ENCODE data around the gene ITGBL1.

DNA sequence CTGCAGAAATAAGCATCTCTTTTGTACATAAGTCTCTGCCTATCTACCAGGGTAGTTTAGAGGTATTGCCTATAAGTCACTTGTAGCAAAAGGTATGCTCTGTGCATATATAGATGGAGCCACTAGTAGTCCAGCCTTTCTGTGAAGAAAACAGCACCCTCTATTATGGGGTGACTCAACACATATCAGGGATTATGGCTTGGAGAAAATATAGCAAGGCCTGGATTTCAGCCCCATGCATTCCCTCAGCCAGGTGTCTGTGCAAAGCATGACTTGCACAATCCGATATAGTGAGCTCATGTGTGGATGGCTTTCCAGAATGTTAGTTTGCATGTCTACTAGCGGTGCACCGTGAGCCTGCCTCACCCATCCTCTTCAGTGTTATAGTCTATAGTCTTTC, 22.7 kb upstream of the ITGBL1 start:
- TF ChIP-seq EZH2 (IDR thresholded peaks at IDR 0.05; ENCODE audit: low read depth, low read length, severe bottlenecking) (no peak), CEBPB (IDR thresholded peaks at IDR 0.05; ENCODE audit: low read depth, low read length) (no peak), POLR2AphosphoS5 (IDR thresholded peaks at IDR 0.05; ENCODE audit: low read depth, low read length) (no peak), SIRT6 (IDR thresholded peaks at IDR 0.05; ENCODE audit: low read length) (no peak), TAF1 (IDR thresholded peaks at IDR 0.05; ENCODE audit: low read depth, low read length) (no peak), JUN (IDR thresholded peaks at IDR 0.05; ENCODE audit: low read depth, low read length) (no peak), SIN3A (conservative IDR thresholded peaks at IDR 0.05 in 1 of 2, IDR thresholded peaks at IDR 0.05 in 1 of 2; ENCODE audit: low read depth in 1 of 2, low read length in 2 of 2) (no peak), CBX5 (IDR thresholded peaks at IDR 0.05; ENCODE audit: low read depth, low read length) (no peak), RAD21 (IDR thresholded peaks at IDR 0.05 in 1 of 2, conservative IDR thresholded peaks at IDR 0.05 in 1 of 2; ENCODE audit: low read depth in 2 of 2, low read length in 2 of 2) (no peak), NRF1 (IDR thresholded peaks at IDR 0.05; ENCODE audit: low read depth, low read length) (no peak)
- TF ChIP-seq, protein P1, sequence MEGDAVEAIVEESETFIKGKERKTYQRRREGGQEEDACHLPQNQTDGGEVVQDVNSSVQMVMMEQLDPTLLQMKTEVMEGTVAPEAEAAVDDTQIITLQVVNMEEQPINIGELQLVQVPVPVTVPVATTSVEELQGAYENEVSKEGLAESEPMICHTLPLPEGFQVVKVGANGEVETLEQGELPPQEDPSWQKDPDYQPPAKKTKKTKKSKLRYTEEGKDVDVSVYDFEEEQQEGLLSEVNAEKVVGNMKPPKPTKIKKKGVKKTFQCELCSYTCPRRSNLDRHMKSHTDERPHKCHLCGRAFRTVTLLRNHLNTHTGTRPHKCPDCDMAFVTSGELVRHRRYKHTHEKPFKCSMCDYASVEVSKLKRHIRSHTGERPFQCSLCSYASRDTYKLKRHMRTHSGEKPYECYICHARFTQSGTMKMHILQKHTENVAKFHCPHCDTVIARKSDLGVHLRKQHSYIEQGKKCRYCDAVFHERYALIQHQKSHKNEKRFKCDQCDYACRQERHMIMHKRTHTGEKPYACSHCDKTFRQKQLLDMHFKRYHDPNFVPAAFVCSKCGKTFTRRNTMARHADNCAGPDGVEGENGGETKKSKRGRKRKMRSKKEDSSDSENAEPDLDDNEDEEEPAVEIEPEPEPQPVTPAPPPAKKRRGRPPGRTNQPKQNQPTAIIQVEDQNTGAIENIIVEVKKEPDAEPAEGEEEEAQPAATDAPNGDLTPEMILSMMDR (IDR thresholded peaks at IDR 0.05; ENCODE audit: control extremely low read depth in 1 of 3, insufficient read depth in 1 of 3, low read depth in 1 of 3, low read length in 3 of 3) = no peak
- TF ChIP-seq, protein P2, sequence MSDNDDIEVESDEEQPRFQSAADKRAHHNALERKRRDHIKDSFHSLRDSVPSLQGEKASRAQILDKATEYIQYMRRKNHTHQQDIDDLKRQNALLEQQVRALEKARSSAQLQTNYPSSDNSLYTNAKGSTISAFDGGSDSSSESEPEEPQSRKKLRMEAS (IDR thresholded peaks at IDR 0.05) = no peak
